Parathyroid adenoma (tissue), 2 donors: Measurements from ENCODE around the gene CASKIN2.
"Not testable (repeated sequence)": the region's sequence is repeated elsewhere in the genome, so short reads cannot be mapped to it uniquely, and the experiment has no call there.

ENCODE experiments used
- H2AFZ ChIP-seq: fragments of 300-600 bp; sonication (generic); one replicate; pipeline ENCODE4 v1.7.0; 2017; ENCODE audit warnings: antibody characterized with exemption, mild to moderate bottlenecking
- H3K27ac ChIP-seq: fragments of 300-600 bp; sonication (generic); one replicate; pipeline ENCODE4 v1.7.0; 2017
- H3K27me3 ChIP-seq: fragments of 300-600 bp; sonication (generic); one replicate; pipeline ENCODE4 v1.7.0; 2017; ENCODE audit warnings: low read length; ENCODE audit not compliant: control insufficient read depth, insufficient read depth
- H3K36me3 ChIP-seq: fragments of 300-600 bp; sonication (generic); one replicate; pipeline ENCODE4 v1.7.0; 2017; ENCODE audit warnings: low read length; ENCODE audit not compliant: control insufficient read depth, insufficient read depth
- H3K4me1 ChIP-seq: fragments of 300-600 bp; sonication (generic); one replicate; pipeline ENCODE4 v1.7.0; 2017; ENCODE audit warnings: control low read depth
- H3K4me2 ChIP-seq: fragments of 300-600 bp; sonication (generic); one replicate; pipeline ENCODE4 v1.7.0; 2017; ENCODE audit warnings: low read length
- H3K4me3 ChIP-seq: fragments of 300-600 bp; sonication (generic); one replicate; pipeline ENCODE4 v1.7.0; 2017; ENCODE audit warnings: low read depth, low read length
- H3K79me2 ChIP-seq: fragments of 300-600 bp; sonication (generic); one replicate; pipeline ENCODE4 v1.7.0; 2017; ENCODE audit warnings: control low read depth
- H3K9ac ChIP-seq: fragments of 300-600 bp; sonication (generic); one replicate; pipeline ENCODE4 v1.7.0; 2017; ENCODE audit warnings: mild to moderate bottlenecking
- H3K9me3 ChIP-seq: fragments of 300-600 bp; sonication (generic); one replicate; pipeline ENCODE4 v1.7.0; 2017; ENCODE audit warnings: low read length; ENCODE audit not compliant: control insufficient read depth
- TF ChIP-seq, protein P1 (sequence below): fragments of 300-600 bp; sonication (generic); IDR thresholded peaks from one replicate; pipeline ENCODE4 v1.7.0; 2017; ENCODE audit warnings: antibody characterized with exemption, mild to moderate bottlenecking
- donor health status: primary hyperparathyroidism.

CASKIN2 gene

DNA sequence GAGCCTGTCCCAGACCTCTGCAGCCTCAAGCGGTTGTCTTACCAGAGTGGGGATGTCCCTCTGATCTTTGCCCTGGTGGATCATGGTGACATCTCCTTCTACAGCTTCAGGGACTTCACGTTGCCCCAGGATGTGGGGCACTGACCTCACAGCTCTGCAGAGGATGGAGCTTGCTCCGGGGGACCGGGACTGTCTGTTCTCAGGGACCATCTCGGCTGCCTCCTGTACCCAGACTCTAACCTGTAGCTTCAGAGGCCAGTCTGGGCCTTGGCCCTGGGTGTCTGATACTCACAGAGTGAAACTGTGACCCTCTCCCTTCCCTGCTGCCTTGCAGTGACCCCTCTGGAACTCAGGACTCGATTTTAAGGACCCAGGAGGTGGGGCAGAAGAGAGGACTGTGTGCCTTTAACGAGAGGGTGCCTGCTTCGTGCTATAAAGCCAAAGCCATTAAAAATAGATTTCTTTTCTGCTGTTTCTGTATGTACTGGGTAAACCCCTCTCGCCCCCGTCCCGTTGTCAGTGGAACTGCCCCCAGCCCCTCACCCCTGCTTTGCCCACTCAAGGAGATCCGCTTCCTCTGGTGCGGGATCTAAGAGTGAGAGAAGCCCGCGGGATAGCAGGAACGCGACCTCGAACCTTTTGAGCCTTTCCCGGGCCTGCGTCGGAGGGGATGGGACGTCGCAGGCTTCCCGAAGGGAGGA is 9.1 kb upstream of the CASKIN2 start:
- H3K27me3 ChIP-seq, result no peaks in the 10 kb centered on the region
- H3K79me2 ChIP-seq, result peaks cover 12% of the 10 kb centered on the region
- peak overlapping the region; percentile 90 for H2AFZ ChIP-seq
- peak overlapping the region; percentile 82 for H3K4me3 ChIP-seq
- H3K9me3 ChIP-seq, result no peaks in the 10 kb centered on the region
- no peaks in the 10 kb centered on the region for H3K36me3 ChIP-seq
- H3K4me1 ChIP-seq, result no peaks in the 10 kb centered on the region
- peak overlapping the region; percentile 98 for H3K4me2 ChIP-seq
- H3K9ac ChIP-seq, result peak overlapping the region; percentile 58
- peak overlapping the region; percentile 77 for H3K27ac ChIP-seq
- TF ChIP-seq, protein P1, sequence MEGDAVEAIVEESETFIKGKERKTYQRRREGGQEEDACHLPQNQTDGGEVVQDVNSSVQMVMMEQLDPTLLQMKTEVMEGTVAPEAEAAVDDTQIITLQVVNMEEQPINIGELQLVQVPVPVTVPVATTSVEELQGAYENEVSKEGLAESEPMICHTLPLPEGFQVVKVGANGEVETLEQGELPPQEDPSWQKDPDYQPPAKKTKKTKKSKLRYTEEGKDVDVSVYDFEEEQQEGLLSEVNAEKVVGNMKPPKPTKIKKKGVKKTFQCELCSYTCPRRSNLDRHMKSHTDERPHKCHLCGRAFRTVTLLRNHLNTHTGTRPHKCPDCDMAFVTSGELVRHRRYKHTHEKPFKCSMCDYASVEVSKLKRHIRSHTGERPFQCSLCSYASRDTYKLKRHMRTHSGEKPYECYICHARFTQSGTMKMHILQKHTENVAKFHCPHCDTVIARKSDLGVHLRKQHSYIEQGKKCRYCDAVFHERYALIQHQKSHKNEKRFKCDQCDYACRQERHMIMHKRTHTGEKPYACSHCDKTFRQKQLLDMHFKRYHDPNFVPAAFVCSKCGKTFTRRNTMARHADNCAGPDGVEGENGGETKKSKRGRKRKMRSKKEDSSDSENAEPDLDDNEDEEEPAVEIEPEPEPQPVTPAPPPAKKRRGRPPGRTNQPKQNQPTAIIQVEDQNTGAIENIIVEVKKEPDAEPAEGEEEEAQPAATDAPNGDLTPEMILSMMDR, result no peak

DNA sequence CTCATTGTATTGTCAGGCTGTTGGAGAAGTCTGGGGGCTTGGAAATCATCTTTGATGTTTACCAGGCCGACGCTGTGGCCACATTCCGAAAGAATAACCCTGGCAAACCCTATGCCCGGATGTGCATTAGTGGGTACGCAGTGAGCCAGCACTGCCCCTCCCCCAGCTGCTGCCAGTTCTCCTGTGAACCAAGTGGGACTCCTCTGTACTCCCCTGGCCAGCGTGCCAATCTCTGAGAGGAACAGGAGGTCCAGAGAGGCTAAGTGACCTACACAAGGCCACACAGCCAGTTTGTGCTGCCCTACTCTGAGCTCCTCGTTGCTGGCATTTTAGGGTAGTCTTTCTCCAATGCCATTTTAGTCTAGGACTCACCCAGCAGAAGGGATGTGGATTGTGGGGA is 8.3 kb upstream of the CASKIN2 start:
- Histone ChIP-seq H3K27me3 (no peaks in the 10 kb centered on the region), H3K79me2 (peaks cover 6% of the 10 kb centered on the region), H3K9me3 (no peaks in the 10 kb centered on the region), H3K4me3 (no peak overlapping the region), H3K36me3 (no peaks in the 10 kb centered on the region), H3K27ac (no peak overlapping the region), H3K9ac (no peak overlapping the region), H2AFZ (no peak overlapping the region), H3K4me1 (no peaks in the 10 kb centered on the region), H3K4me2 (no peak overlapping the region)
- TF ChIP-seq, protein P1, result no peak

DNA sequence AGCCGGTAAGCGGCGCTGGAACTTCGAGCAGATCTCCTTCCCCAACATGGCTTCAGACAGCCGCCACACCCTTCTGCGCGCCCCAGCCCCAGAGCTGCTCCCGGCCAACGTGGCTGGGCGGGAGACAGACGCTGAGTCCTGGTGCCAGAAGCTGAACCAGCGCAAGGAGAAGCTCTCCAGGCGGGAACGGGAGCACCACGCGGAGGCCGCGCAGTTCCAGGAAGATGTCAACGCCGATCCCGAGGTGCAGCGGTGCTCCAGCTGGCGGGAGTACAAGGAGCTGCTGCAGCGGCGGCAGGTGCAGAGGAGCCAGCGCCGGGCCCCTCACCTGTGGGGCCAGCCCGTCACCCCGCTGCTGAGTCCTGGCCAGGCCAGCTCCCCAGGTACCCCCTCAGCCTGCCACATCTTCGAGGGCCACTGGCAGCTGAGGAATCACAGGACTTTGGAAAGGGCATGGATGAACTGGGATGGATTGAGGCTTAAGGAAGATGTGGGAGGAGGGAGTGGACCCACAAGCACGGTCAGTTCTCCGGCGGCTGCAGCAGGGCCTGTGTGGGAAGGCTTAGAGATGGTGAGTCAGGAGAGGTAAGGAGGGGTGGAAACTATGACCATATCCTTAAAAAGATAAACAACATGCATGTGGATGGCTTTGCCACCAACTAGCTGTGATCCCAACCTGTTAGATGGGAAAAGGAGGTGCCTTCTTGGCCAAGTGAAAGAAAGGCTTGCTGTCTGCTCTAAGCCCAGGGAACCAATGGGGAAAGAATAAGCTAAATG is 6.8 kb upstream of the CASKIN2 start:
- no peaks in the 10 kb centered on the region for H3K36me3 ChIP-seq
- no peaks in the 10 kb centered on the region for H3K79me2 ChIP-seq
- no peak overlapping the region for H3K9ac ChIP-seq
- TF ChIP-seq, protein P1, result no peak
- no peak overlapping the region for H3K27ac ChIP-seq
- no peaks in the 10 kb centered on the region for H3K9me3 ChIP-seq
- H3K4me3 ChIP-seq, result no peak overlapping the region
- no peak overlapping the region for H3K4me2 ChIP-seq
- H3K27me3 ChIP-seq, result no peaks in the 10 kb centered on the region
- H2AFZ ChIP-seq, result no peak overlapping the region
- peaks cover 4% of the 10 kb centered on the region for H3K4me1 ChIP-seq

DNA sequence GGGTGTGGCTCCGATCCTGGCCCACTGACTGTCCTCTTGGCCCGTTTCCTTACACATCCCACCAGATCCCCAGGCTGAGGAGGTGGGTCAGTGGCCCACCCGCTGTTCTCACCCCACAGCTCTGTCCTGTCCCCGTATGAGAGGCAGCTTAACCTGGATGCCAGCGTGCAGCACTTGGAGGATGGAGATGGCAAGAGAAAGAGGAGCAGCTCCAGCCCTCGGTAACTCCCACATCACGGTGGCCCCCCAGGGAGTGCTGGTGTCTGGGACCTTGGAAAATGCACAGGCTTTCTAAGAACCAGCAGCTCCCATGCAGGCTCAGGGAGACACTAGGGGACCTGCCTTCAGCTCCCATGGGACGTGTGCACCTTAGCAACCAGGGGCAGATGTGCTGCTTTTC is 6.0 kb upstream of the CASKIN2 start:
- Histone ChIP-seq H3K9ac (no peak overlapping the region), H3K4me1 (peaks cover 4% of the 10 kb centered on the region), H3K4me3 (no peak overlapping the region), H3K79me2 (no peaks in the 10 kb centered on the region), H3K27me3 (no peaks in the 10 kb centered on the region), H3K9me3 (no peaks in the 10 kb centered on the region), H3K27ac (no peak overlapping the region), H3K36me3 (no peaks in the 10 kb centered on the region), H2AFZ (no peak overlapping the region), H3K4me2 (no peak overlapping the region)
- TF ChIP-seq, protein P1, result no peak

DNA sequence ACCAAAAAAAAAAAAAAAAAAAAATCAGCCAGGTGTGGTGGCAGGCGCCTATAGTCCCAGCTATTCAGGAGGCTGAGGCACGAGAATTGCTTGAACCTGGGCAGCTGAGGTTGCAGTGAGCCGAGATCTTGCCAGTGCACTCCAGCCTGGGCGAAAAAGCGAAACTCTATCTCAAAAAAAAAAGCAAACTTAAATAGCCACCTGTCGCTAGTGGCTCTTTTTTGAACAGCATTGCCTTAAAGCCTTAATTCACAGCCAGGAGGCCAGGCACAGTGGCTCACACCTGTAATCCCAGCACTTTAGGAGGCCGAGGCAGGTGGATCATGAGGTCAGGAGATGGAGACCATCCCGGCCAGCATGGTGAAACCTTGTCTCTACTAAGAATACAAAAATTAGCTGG is 5.1 kb upstream of the CASKIN2 start:
- not testable (repeated sequence) for H3K4me3 ChIP-seq, H3K36me3 ChIP-seq, H2AFZ ChIP-seq, H3K9ac ChIP-seq, H3K9me3 ChIP-seq, H3K27ac ChIP-seq, H3K79me2 ChIP-seq, H3K27me3 ChIP-seq, H3K4me1 ChIP-seq, H3K4me2 ChIP-seq
